ENCODE results near the gene TMEM164.

GRCh38 chrX:110125446-110126162, 122.7 kb downstream of the TMEM164 start:
- no peak for TF ChIP-seq MXI1 (IDR thresholded peaks at IDR 0.05; ENCODE audit: borderline replicate concordance, low read depth, low read length)
- no peak for TF ChIP-seq MAZ (IDR thresholded peaks at IDR 0.05; ENCODE audit: borderline replicate concordance, low read depth, low read length)
- TF ChIP-seq USF2 (IDR thresholded peaks at IDR 0.05; ENCODE audit: low read depth, low read length), result no peak

All from IMR-90 (cell line).